Stimulated activated CD4-positive, alpha-beta T cell treated with anti-CD3 and anti-CD28 coated beads, TNF-alpha, amount 100 ng/mL, for 1 hour (primary cell): ENCODE data around the gene FDX1.
"Not testable (repeated sequence)": the region's sequence is repeated elsewhere in the genome, so short reads cannot be mapped to it uniquely, and the experiment has no call there.

Experiments used
- DNase-seq, 3 donors: peaks; one replicate each; pipeline ENCODE4 v3.0.0-alpha.2; 2020; ENCODE audit warnings: low read depth in 3 of 3, low spot score in 1 of 3

The FDX1 gene

GRCh38 chr11:110429731-110430266, at the start of gene FDX1:
Gene FDX1, plus strand, starts transcription at chr11:110429948. Its CDS starts 173 bp downstream, at chr11:110430121.
- peak; percentile 40 to 78 (median 64) for DNase-seq

GRCh38 chr11:110380836-110381622, 48.7 kb upstream of the FDX1 start:
- DNase-seq: no peak

GRCh38 chr11:110388231-110388630, 41.5 kb upstream of the FDX1 start:
- DNase-seq: not testable (repeated sequence)

GRCh38 chr11:110389965-110390364, 39.8 kb upstream of the FDX1 start:
- no peak for DNase-seq

GRCh38 chr11:110392056-110392455, 37.7 kb upstream of the FDX1 start:
- DNase-seq: no peak

GRCh38 chr11:110397668-110398286, 32.0 kb upstream of the FDX1 start:
- not testable (repeated sequence) for DNase-seq

GRCh38 chr11:110403585-110403984, 26.2 kb upstream of the FDX1 start:
- not testable (repeated sequence) for DNase-seq

GRCh38 chr11:110405636-110406035, 24.1 kb upstream of the FDX1 start:
- DNase-seq: not testable (repeated sequence)

- no peak for DNase-seq
Measured at GRCh38 chr11:110407315-110407714, 22.4 kb upstream of the FDX1 start.

GRCh38 chr11:110409174-110409573, 20.6 kb upstream of the FDX1 start:
- DNase-seq: no peak

GRCh38 chr11:110410651-110411050, 19.1 kb upstream of the FDX1 start:
- no peak for DNase-seq

GRCh38 chr11:110415081-110415480, 14.7 kb upstream of the FDX1 start:
- DNase-seq: no peak

- not testable (repeated sequence) for DNase-seq
Measured at GRCh38 chr11:110421658-110422057, 8.1 kb upstream of the FDX1 start.

- no peak for DNase-seq
Measured at GRCh38 chr11:110422306-110422905, 7.3 kb upstream of the FDX1 start.

GRCh38 chr11:110424775-110425444, 4.8 kb upstream of the FDX1 start:
- no peak for DNase-seq

GRCh38 chr11:110425751-110426545, 3.8 kb upstream of the FDX1 start:
- no peak for DNase-seq

- DNase-seq: no peak
Measured at GRCh38 chr11:110428040-110428439, 1.7 kb upstream of the FDX1 start.

GRCh38 chr11:110428956-110429730, 605 bp upstream of the FDX1 start:
- DNase-seq: no peak

GRCh38 chr11:110430267-110431050, 711 bp downstream of the FDX1 start:
- no peak for DNase-seq
